ENCODE measurements around the gene ARHGAP40. TPM values are rescaled to one million over a fixed set of nuclear protein-coding genes. Genes with fewer than 3 reads are reported as not detected.

Gene ARHGAP40
- total RNA-seq, 4 donors from 2014 or later, result 0.11 TPM; not detected in 3

DNA sequence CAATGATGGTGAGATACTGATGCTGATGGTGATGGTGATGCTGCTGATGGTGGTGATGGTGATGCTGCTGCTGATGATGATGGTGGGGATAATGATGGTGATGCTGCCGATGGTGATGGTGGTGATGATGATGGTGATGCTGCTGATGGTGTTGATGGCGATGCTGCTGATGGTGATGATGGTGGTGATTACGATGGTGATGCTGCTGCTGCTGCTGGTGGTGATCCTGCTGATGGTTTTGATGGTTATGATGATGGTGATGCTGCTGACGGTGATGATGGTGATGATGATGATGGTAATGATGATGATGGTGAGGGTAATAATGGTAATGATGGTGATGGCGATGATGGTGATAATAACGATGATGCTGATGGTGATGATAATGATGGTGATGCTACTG lies 50.0 kb downstream of the ARHGAP40 start:
- intact Hi-C loops (cut with DNase I), result loop anchor here (5.0 kb wide), 1 partner anchor 86 kb away; no protein-coding TSS in a partner anchor
- WGBS, 2 donors, result 92 to 95% methylated on average over 6 of the region's 6 CpGs

DNA sequence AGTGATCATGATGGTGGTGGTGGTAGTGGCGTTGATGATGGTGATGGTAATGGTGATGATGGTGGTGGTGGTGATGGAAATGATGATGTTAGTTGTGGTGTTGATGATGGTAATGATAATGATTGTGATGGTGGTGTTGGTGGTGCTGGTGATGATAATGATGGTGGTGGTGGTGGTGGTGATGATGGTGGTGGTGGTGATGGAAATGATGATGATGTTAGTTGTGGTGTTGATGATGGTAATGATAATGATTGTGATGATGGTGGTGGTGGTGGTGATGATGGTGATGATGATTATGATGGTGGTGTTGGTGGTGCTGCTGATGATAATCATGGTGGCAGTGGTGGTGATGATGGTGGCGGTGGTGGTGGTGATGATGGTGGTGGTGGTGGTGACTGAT lies 51.4 kb downstream of the ARHGAP40 start:
- intact Hi-C loops (cut with DNase I), result loop anchor here (5.0 kb wide), 1 partner anchor 84 kb away; no protein-coding TSS in a partner anchor
- WGBS, 2 donors, result 87 to 90% methylated on average over 2 of the region's 2 CpGs
- H3K4me1 ChIP-seq, result no peaks in the 10 kb centered on the region
- no peaks in the 10 kb centered on the region for H3K9me3 ChIP-seq
- TF ChIP-seq CTCF (IDR thresholded peaks at IDR 0.05) (no peak), POLR2A (IDR thresholded peaks at IDR 0.05) (no peak)
- no peaks in the 10 kb centered on the region for H3K36me3 ChIP-seq
- H3K27me3 ChIP-seq, result no peaks in the 10 kb centered on the region
- no peak for DNase-seq
- H3K27ac ChIP-seq, result no peak overlapping the region
- no peak overlapping the region for H3K4me3 ChIP-seq (replicated peaks in 1 of 3)

More for the DNA sequence above, 50.0 kb downstream of the ARHGAP40 start:
- no peak for DNase-seq
- Histone ChIP-seq H3K27me3 (no peaks in the 10 kb centered on the region), H3K9me3 (no peaks in the 10 kb centered on the region), H3K27ac (no peak overlapping the region), H3K4me1 (peaks cover 0 to 3% of the 10 kb centered on the region in 2 donors), H3K4me3 (replicated peaks in 1 of 3) (no peak overlapping the region), H3K36me3 (no peaks in the 10 kb centered on the region)
- TF ChIP-seq POLR2A (IDR thresholded peaks at IDR 0.05) (no peak), CTCF (IDR thresholded peaks at IDR 0.05) (no peak)

DNA sequence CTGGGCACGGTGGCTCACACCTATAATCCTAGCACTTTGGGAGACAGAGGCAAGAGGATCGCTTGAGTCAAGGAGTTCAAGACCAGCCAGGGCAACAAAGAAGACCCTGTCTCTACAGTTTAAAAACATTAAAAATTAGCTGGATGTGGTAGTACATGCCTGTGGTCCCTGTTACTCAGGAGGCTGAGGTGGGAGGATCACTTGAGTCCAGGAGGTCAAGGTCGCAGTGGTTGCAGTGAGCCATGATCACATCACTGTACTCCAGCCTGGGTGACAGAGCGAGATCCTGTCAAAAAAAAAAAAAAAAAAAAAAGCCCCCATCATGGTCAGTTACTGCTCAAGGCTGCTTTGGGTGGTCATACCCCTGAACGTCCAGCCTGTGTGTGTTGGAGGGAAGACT lies 55.8 kb downstream of the ARHGAP40 start:
- H3K4me3 ChIP-seq (replicated peaks in 1 of 3), result no peak overlapping the region
- no peaks in the 10 kb centered on the region for H3K9me3 ChIP-seq
- WGBS, 2 donors, result 87 to 89% methylated on average over 5 of the region's 5 CpGs
- H3K27ac ChIP-seq, result no peak overlapping the region
- intact Hi-C loops (cut with DNase I), result no loop called here
- H3K27me3 ChIP-seq, result no peaks in the 10 kb centered on the region
- no peaks in the 10 kb centered on the region for H3K36me3 ChIP-seq
- TF ChIP-seq CTCF (IDR thresholded peaks at IDR 0.05) (no peak), POLR2A (IDR thresholded peaks at IDR 0.05) (no peak)
- no peak for DNase-seq
- H3K4me1 ChIP-seq, result no peaks in the 10 kb centered on the region

GRCh38 chr20:38658879-38659596 lies 57.4 kb downstream of the ARHGAP40 start:
- DNase-seq, result peak; percentile 21 to 24
- Histone ChIP-seq H3K4me1 (no peaks in the 10 kb centered on the region), H3K27ac (no peak overlapping the region), H3K9me3 (no peaks in the 10 kb centered on the region), H3K27me3 (no peaks in the 10 kb centered on the region), H3K36me3 (no peaks in the 10 kb centered on the region), H3K4me3 (replicated peaks in 1 of 3) (no peak overlapping the region)
- intact Hi-C loops (cut with DNase I), result no loop called here
- 6 to 9% methylated on average over 10 of the region's 10 CpGs for WGBS, 2 donors
- TF ChIP-seq POLR2A (IDR thresholded peaks at IDR 0.05), result no peak
- TF ChIP-seq CTCF (IDR thresholded peaks at IDR 0.05), result peak in 5 of 6 experiments; percentile 34 to 67 (median 51)

- H3K36me3 ChIP-seq, result no peaks in the 10 kb centered on the region
- intact Hi-C loops (cut with DNase I), result no loop called here
- no peak overlapping the region for H3K27ac ChIP-seq
- TF ChIP-seq POLR2A (IDR thresholded peaks at IDR 0.05) (no peak), CTCF (IDR thresholded peaks at IDR 0.05) (no peak)
- no peak for DNase-seq
- no peaks in the 10 kb centered on the region for H3K27me3 ChIP-seq
- no peaks in the 10 kb centered on the region for H3K9me3 ChIP-seq
- 70 to 77% methylated on average over 4 of the region's 4 CpGs for WGBS, 2 donors
- H3K4me3 ChIP-seq (replicated peaks in 1 of 3), result no peak overlapping the region
- H3K4me1 ChIP-seq, result no peaks in the 10 kb centered on the region
These were observed 57.9 kb downstream of the ARHGAP40 start for GRCh38 chr20:38659597-38659880.

Data from thyroid gland (tissue), 4 donors.